NCI-H2029 (cell line): ENCODE results near the gene ZNF804B.

Source experiments
- DNase-seq: peaks from one replicate; lab custom pipeline; 2025; lab: John Stamatoyannopoulos, UW

The ZNF804B gene

DNA sequence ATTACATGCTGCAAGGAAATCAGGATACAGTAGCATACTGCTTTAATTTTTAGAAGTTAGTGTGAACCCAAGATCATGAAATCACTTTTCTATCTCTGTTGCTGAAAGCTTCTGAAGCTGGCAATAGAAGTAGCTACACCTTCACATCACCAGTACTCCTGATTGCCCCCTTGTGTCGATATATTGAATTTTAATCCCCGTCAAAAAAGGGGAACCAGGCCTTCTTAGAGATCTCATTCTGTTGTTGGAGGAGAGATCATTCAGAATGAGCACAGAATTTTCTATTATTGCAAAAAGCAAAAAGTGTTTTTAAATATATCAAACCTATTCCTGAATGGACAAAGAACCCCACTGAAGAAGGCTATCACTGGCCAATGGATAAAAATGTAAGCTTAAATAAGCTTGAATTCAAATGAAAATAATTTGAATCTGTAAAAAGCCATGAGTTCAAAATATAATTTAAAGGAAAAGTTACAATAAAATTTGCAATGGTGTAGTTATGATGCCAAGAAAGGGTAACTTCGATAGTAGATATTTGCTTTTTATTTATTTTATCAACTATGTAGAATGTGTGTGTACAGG lies 75.7 kb downstream of the ZNF804B start:
- DNase-seq: no peak

DNA sequence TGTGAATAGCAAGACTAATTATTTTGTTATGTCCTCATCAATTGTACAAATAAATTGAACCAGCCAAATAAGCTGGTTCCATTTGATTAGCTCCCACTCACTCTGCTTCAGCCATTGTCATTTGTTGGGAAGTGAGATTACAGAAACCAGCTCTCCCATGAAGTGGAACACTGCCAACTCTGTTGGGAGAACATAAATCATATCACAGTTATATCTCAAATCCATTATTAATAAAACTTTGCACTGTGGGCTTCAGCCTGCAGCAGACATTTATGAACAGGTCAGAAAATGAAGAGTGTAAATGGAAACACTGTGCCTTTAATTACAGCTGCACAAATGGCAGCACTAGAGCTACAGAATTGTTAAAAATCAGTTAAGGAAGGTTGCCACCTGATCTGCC lies 82.7 kb downstream of the ZNF804B start:
- no peak for DNase-seq

DNA sequence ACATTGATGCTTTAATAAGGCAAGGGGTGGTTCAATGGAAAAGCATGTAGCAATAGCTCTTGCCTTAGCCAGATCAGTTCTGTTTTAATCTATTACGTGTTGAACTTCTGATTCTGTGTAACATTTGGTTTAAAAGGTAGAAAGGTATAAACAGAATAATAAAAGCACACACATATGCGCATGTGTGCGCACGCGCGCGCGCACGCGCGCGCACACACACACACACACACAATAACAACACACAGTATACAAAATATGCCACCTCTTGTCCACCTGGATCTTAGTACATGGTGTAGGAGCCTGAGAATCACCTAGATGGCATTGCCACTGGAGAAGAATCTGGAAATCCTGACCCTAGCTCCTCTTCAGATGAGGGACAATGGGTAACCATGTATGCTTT lies 85.6 kb downstream of the ZNF804B start:
- DNase-seq: no peak

DNA sequence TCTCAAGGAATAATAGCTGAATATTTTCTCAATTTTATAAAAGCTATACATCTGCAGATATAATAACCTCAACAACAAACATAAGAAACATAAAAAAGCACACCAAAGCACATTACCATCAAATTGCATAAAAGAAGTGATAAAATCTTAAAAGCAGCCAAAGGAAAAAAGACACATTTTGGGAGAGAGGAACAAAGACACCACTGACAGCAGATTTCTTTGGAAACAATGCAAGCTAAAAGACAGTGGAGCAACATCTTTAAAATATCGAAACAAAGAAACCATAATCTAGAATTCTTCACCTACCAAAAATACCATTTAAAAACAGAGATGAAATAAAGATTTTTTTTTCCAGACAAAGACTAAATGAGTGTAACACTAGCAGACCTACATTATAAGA lies 91.7 kb downstream of the ZNF804B start:
- no peak for DNase-seq

DNA sequence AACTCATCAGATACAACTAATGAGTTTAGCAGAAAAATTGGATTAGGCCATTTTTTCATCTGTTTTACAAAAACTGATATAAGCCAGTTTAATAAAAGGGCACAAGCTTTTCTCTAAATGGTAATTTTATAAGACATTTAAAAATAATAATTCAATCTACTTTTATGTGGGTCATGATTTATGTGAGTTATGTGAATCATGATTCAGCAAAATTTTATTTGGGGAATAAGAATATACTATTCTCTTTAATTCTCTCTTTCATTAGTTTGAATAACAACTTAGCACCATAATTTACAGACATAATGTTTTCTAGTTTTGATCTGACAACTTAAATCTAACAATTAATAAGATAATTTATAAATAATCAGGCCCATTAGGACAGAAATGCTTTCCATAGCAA lies 99.8 kb downstream of the ZNF804B start:
- DNase-seq: no peak

DNA sequence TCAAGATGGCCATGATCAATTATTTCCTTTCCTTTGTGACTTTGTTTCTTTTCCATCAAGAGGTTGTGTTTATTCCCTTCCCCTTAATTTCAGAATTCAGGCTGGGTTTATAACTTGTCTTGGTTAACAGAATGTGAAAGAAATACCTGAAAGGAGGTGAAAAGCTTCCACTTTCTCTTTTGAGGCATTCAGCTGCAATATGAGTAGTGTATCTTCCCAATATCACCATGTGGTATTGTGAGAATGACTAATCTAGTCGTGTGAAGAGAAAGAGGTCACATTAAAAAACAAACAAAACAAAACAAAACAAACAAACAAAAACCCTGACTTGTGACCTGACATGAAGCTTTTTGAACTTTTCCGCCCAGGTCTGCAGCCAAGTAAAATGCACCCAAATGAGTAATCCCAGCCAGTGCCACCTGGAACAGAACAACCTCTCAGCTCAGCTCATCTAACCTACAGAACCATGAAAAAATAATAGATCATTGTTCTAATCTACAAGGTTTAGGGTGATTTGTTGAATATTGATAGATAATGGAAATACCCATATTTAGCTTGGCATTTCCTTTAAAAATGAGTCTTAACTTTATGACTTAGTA lies 106.9 kb downstream of the ZNF804B start:
- DNase-seq: no peak

DNA sequence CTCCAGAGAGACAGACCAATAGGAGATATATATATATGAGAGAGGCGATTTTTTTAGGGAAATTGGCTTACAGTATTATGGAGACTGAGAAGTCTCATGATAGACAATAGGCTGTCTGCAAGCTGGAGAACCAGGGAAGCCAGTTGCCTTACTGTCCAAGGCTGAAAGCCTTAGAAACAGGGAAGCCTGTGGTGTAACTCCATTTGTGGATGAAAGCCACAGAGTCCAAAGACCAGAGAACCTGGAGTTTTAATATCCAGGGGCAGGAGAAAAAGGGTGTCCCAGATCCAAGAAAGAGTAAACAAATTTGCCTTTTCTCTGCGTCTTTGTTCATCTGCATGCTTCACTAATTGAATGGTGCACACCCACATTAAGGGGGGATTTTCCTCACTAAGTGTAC lies 107.7 kb downstream of the ZNF804B start:
- DNase-seq: no peak

DNA sequence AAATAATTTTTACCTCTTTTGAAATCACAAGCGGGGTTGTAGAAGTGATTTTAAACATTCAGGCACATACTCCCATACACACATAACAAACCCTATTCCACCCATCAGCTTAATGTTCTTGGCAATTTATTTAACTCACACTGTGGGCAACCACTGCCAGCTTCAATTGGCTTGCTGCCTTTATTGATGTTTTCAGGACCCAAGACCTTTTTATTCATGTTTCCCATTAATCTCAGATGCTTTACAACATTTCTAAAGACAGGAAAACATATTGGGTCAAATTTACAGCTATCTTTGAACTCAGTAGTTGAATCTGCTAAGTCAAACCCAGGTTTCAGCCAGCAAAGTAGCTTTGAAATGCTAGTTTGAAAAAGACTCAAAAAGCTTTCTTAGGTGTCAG lies 109.0 kb downstream of the ZNF804B start:
- DNase-seq: no peak

DNA sequence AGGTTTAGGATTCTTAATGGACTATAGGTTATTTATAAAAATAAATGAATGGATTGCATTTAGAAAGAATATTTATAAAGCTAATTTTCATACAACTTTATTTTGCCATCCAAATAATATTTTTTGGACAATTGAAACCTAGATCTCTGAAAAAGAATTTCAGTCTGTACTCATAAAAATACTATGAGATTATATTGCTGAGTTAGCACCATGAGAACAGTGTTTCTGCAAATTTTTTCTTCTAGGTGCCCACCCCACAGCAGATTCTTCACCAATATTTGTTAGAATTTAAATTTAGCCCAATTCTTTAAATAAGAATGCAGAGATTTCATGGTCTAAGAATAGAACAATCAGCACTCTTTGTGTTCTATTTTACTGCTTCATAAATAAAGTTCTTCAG lies 121.6 kb downstream of the ZNF804B start:
- DNase-seq: no peak

DNA sequence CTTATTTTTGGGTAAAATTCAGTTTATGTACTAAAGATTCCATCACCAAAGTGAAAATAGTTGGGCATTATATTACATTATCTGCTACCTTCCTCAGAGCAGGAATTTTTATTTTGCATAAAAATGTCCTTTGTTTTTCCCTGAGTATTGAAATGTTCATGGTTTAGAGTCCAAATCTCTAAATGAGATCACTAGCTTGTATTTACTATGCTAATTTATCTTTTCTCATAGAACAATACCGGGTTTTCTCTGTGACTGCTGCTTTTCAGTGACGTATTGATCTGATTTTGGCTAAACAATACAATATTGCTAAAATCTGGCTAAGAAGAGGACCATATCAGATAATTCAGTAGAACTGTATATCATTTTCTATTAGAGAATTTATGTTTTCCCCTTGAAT lies 125.6 kb downstream of the ZNF804B start:
- DNase-seq: no peak

DNA sequence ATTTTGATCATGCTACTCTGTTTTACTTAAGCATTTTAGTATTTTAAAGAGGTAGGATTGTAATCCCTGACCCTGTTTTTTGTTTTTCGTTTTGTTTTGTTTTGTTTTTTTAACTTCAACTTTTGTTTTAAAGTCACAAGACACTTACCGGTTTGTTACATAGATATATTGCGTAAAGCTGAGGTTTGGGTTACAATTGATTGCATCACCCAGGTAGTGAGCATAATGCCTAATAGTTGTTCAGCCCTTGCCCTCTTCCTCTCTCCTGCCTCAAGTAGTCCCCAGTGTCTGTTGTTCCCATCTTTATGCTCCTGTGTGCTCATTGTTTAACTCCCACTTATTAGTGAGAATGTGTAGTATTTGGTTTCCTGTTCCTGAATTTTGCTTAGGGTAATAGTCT lies 129.2 kb downstream of the ZNF804B start:
- no peak for DNase-seq

DNA sequence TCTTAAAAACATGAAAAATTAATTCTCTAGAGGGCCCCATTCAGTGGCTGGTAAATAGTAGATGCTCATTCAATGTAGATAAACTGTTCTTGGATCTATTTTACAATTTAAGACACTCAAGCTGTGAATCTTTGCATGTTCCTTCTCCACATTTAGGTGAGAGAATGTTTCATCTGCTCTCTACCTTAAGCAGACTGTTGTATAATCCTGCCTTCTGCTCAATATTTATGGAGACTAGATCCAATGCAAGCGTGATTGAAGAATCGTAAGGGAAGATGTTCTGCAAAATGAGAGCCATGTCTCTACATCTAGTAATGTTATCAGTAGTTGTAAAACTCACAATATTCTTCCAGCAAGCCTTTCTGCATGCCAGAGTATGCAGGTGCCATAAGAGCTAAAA lies 151.0 kb downstream of the ZNF804B start:
- DNase-seq: no peak

DNA sequence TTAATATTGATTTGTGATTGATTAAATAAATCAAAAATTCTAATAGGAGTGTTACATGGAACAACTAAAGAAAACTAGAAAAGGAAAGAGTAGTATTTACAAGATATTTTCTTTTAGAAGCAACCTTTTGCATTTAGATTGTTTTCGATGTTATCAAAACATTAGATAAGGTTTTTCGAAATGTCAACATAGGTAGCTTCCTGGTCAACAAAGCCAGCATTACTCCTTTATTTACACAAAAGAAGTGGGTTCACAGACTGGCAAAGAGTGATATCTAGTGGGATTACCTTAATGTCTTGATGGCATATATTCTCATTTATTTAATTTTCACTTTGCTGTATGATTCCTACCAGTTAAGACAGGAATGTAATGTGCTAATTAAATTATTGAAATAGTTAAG lies 153.4 kb downstream of the ZNF804B start:
- no peak for DNase-seq

DNA sequence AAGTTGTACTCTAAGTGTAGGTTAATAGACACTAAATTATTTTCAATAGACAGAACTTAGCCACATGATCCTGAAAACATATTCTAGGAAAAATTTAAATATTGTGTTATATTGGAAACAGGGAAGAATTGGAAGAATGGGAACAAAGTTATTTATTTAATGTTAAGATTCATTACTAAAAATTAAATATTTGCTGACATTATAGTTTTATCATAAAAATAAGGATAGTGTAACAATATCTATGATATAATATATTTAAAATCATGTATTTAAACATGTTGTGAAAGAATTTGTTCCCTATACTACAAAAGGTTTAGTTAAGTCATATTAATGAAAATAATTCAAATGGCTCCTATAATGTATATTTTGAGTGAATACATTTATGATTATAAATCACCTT lies 156.1 kb downstream of the ZNF804B start:
- DNase-seq: no peak

DNA sequence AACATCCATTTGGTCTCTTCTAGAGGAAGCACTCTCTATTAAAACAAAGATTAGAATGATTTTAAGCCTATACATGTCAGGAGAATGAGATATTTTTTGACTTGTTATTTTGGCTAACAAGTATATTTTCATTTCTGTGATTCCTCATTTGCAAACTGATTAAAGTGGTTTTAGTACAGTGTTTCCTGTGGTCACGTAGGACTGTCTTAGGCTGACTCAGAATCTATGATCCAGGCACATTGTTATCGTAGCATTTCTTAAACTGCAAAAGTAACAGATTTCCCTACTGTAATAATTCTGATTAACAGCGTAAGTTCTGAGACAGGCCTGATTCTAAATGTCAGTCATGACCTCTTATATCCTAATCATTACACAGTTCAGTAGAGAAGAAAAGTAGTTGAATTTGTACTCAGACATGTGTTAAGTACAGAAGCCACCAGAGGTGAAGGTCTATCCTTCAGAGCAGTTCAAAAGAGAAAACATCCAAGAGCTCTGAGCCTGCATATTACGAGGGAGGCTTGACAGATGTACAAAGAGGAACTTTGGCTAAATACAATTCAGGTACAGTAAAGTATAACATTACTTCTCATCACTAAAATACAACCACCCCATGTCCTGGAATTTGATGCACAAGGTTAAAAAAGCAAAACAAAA lies 160.1 kb downstream of the ZNF804B start:
- DNase-seq: no peak

DNA sequence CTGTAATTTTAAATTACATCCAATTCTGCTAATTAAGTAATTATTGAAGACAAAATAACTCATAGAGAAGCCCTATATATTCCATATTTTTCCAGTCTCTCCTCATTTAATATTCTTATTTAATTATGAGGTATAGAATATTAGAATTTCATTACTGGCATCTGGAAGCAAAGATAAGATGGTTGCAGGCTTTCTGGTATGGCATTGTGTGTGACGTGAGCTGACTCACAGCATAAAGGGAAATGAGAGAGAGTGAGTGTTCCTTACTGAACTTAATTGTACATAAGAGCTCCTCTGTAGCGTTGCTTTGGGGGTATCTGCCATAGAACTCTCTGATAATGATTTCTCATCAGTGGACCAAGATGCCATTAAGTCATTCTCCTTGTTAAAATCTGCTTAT lies 163.4 kb downstream of the ZNF804B start:
- no peak for DNase-seq

DNA sequence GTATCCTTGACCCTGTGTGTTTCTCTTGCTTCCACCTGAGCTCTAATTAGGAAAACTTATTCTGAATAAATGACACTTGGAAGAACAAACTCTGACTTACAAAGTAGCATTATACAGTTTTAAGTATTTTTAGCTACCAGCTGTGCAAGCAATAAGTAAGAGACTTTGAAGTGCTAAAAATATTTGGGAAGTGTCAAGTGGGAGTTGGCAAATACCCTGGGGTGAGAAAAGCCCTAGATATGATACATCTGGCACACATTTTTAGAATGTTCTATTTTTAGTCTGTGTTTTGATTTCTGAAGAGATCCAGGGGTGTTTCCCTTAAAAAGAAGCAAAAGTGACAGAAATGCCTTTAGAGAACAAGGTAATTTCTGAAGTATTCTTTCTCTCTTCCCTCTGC lies 168.8 kb downstream of the ZNF804B start:
- no peak for DNase-seq

DNA sequence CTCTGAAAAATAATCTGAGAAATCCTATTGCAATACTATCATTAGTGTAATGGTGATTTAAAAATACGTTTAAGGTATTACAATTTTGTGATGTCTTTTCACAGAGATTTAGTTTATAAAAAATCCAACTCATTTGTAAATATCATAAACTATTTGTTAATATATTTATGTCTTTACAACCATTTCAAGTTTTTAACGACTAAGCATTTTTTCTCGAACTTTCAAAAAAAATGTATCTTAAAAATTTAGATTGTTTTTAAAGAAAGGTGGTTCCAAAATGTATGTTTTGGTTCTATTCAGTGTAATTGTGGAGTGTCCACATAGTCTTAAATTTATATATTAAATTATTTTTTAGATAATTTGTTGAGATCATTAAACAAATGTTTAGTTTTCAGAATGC lies 170.2 kb downstream of the ZNF804B start:
- no peak for DNase-seq

DNA sequence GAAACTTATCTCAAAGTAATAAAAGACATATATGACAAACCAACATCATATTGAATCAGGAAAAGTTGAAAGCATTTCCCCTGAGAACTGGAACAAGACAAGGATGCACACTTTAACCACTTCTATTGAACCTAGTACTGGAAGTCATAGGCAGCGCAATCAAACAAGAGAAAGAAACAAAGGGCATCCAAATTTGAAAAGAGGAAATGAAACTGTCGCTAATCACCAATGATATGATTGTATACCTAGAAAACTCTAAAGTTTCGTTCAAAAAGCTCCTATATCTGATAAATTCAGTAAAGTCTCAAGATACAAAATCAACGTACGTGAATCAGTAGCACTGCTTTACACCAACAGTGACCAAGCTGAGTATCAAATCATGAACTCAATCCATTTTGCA lies 173.8 kb downstream of the ZNF804B start:
- no peak for DNase-seq

DNA sequence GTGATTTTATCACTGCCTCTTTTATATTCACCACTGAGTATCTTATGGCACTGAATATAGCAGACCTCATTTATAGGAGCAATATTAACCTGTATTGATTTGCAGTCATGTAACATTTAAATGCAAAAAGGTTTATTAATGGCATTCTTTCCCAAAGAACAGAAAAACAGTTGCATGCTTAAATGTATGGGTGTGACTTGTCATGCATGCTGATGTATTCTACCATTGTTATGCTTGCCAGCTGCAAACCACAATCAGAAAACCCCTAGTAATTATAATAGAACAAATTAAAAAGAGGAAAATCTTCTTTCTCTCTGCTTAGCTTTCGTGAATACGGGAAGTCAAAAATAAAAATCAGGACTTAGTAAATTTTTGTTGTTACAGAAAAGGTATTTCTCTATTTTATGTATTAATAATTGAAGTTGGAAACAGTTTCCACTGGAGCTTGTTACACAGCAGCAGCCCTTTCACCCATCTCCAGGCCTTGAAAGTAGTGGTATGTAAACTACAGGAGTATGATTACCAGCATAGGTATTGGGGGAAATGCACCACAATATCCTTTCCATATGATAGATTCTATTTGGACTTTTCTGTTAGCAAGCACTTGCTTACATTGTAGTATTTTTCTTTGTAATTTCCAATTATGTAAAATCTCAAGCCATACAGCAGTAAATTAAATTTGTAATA lies 183.5 kb downstream of the ZNF804B start:
- no peak for DNase-seq

DNA sequence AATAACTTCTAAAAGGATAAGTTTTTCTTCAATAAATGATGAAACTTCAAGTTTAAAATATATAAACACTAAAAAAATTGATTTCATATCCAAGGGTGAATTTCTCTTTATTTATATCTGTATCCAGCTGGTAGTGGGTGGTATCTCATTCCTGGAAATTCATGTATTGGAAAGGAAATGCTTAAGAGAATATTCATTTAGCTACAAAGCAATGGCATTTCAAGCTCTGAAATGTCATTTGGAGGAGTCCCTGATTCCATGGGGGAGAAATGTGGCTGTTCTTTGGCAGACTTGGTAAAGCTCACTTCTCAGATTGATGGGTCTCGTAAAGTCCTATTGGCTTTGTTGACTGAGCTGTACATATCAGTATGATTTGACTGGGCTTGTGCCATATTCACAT lies 192.3 kb downstream of the ZNF804B start:
- DNase-seq: no peak

DNA sequence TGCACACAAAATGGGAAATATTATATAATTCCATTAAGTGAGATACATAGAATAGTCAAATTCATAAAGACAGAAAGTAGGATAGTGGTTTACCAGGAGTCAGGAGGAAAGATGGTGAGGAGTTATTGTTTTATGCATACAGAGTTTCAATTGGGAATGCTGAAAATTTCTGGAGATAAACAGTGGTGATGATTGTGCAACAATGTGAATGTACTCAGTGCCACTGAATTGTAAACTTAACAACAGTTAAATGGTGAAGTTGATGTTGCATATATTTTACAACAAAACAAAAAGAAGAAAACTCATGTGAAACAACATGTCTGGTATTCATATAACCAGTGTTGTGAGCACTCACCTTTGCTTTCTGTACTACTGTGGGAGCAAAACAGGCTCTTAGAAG lies 204.9 kb downstream of the ZNF804B start:
- DNase-seq: no peak

DNA sequence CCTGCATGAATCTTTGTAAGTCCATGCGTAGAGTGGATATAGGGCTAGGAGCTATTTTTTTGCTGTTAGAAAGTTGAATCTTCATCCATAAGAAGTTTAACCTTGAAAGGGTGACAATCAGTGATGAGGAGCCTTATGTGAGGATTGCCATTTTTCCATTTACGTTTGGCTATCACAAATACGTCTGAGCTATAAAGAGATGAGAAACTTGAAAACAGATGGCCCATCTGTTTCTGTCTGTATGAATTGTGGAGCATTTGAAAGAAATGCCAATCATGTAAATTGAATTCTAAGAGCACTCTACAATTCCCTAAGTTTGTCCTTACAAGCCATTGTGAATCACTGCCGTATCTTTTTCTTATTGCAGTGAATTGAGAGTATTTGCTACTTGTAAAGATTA lies 205.9 kb downstream of the ZNF804B start:
- no peak for DNase-seq
